GM12874 (cell line): Measurements from ENCODE around the gene ADCY9.

Experiments
- TF ChIP-seq, protein P1 (sequence below): IDR thresholded peaks from 2 replicates; pipeline ENCODE4 v1.5.1; 2011; ENCODE audit warnings: low read depth, mild to moderate bottlenecking, control low read depth, low read length, moderate library complexity; ENCODE audit not compliant: insufficient read depth

ADCY9 gene

GRCh38 chr16:3950343-3951193, 165.7 kb downstream of the ADCY9 start:
- TF ChIP-seq, protein P1, sequence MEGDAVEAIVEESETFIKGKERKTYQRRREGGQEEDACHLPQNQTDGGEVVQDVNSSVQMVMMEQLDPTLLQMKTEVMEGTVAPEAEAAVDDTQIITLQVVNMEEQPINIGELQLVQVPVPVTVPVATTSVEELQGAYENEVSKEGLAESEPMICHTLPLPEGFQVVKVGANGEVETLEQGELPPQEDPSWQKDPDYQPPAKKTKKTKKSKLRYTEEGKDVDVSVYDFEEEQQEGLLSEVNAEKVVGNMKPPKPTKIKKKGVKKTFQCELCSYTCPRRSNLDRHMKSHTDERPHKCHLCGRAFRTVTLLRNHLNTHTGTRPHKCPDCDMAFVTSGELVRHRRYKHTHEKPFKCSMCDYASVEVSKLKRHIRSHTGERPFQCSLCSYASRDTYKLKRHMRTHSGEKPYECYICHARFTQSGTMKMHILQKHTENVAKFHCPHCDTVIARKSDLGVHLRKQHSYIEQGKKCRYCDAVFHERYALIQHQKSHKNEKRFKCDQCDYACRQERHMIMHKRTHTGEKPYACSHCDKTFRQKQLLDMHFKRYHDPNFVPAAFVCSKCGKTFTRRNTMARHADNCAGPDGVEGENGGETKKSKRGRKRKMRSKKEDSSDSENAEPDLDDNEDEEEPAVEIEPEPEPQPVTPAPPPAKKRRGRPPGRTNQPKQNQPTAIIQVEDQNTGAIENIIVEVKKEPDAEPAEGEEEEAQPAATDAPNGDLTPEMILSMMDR = no peak

GRCh38 chr16:3949946-3950342, 166.3 kb downstream of the ADCY9 start:
- TF ChIP-seq, protein P1 = no peak

GRCh38 chr16:3949287-3949686, 167.0 kb downstream of the ADCY9 start:
- TF ChIP-seq, protein P1 = no peak

GRCh38 chr16:3948378-3948995, 167.8 kb downstream of the ADCY9 start:
- TF ChIP-seq, protein P1 = no peak

DNA sequence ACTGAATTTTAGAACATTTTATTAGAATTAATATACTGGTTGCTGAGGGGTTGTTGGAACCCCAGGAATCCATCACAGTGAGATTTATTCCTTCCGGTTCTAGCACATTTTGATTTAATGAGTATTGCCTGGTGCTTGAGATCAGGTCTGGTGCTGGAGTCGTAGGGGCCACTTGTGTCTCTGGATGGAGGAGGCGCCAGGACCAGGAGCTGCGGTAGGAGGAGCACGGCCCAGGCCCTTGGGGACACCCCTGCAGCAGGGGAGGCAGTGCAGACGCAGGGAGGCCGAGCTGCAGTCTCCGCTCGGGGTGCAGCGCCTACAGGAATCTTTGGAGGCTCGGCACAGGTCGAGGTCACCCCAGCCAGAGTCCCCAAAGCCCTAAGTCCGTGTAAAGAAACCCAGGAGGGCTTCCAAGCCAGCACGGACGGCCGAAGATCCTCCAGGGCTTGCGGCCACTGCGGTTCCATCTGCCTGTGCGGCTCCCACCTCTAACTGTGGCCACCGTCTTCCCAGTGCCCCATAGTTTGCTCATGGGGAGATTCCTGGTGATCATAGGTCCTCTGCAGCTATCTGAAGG, 169.6 kb downstream of the ADCY9 start:
- TF ChIP-seq, protein P1 = no peak

DNA sequence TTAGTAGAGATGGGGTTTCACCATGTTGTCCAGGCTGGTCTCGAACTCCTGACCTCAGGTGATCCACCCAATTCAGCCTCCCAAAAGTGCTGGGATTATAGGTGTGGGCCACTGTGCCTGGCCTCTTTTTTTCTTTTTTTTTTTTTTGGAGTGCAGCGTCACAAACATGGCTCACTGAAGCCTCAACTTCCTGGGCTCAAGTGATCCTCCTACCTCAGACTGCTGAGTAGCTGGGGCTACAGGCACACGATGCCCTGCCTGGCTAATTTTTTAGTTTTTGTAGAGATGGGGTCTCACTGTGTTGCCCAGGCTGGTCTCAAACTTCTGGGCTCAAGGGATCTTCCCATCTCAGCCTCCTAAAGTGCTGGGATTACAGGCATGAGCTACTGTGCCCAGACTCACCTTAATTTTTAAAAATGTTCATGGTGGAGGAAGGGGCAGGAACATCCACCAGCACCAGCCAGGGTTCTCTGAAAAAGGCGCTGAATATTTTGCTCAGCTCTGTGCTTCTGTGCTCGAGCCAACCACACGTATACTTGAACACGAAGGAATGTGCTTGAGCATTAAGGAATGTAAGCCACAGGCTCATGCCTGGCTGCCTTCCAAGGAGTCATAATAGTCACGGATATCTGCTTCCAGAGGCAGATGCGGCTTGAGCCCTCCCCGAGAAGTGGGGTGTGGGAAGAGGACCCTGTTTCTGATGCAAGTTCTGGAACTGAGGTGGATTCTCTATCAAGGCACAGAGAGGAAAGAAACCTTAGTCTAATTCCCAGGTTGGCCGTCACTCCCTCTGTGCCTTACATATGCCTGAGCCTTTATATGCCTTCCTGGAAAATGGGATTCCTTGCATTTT, 170.3 kb downstream of the ADCY9 start:
- TF ChIP-seq, protein P1 = no peak
